KMS-11 (cell line): ENCODE measurements around the gene MRPL2.

Source experiments
- H2AFZ ChIP-seq: fragments of 200-600 bp; sonication (generic); 2 replicates; pipeline ENCODE4 v1.6.1; 2016; ENCODE audit warnings: antibody characterized with exemption, mixed run types, low read depth
- H3K27ac ChIP-seq: fragments of 200-600 bp; sonication (generic); 2 replicates; pipeline ENCODE4 v1.6.1; 2016; ENCODE audit warnings: mild to moderate bottlenecking, mixed run types
- H3K27me3 ChIP-seq: fragments of 200-600 bp; sonication (generic); 2 replicates; pipeline ENCODE4 v1.6.1; 2017; ENCODE audit warnings: mild to moderate bottlenecking, low read depth, mixed run types, moderate library complexity; ENCODE audit not compliant: insufficient read depth
- H3K36me3 ChIP-seq: fragments of 200-600 bp; sonication (generic); 2 replicates; pipeline ENCODE4 v1.6.1; 2017; ENCODE audit warnings: mild to moderate bottlenecking, mixed run types; ENCODE audit not compliant: insufficient read depth
- H3K4me1 ChIP-seq: fragments of 200-600 bp; sonication (generic); 2 replicates; pipeline ENCODE4 v1.6.1; 2016; ENCODE audit warnings: mild to moderate bottlenecking, low read depth, mixed run types; ENCODE audit not compliant: poor library complexity, severe bottlenecking
- H3K4me2 ChIP-seq: fragments of 200-600 bp; sonication (generic); 2 replicates; pipeline ENCODE4 v1.7.0; 2016; ENCODE audit warnings: mild to moderate bottlenecking, mixed run types
- H3K4me3 ChIP-seq: fragments of 200-600 bp; sonication (generic); IDR thresholded peaks from 2 replicates; pipeline ENCODE4 v1.6.1; 2017; ENCODE audit warnings: low read depth, low read length, mixed read lengths; ENCODE audit not compliant: insufficient read depth
- H3K79me2 ChIP-seq: fragments of 200-600 bp; sonication (generic); 2 replicates; pipeline ENCODE4 v1.6.1; 2016; ENCODE audit warnings: low read depth, mixed run types; ENCODE audit not compliant: insufficient read depth
- H3K9ac ChIP-seq: fragments of 200-600 bp; sonication (generic); 2 replicates; pipeline ENCODE4 v1.6.1; 2016; ENCODE audit warnings: mild to moderate bottlenecking, mixed run types
- H4K20me1 ChIP-seq: fragments of 200-600 bp; sonication (generic); 2 replicates; pipeline ENCODE4 v1.6.1; 2016; ENCODE audit warnings: mild to moderate bottlenecking, mixed run types; ENCODE audit not compliant: insufficient read depth
- TF ChIP-seq, protein P1 (sequence below): fragments of 200-600 bp; sonication (generic); conservative IDR thresholded peaks from 2 replicates; pipeline ENCODE4 v1.6.1; 2017; ENCODE audit warnings: low read depth, mild to moderate bottlenecking, antibody characterized with exemption, low read length, moderate library complexity, mixed read lengths

Gene MRPL2

DNA sequence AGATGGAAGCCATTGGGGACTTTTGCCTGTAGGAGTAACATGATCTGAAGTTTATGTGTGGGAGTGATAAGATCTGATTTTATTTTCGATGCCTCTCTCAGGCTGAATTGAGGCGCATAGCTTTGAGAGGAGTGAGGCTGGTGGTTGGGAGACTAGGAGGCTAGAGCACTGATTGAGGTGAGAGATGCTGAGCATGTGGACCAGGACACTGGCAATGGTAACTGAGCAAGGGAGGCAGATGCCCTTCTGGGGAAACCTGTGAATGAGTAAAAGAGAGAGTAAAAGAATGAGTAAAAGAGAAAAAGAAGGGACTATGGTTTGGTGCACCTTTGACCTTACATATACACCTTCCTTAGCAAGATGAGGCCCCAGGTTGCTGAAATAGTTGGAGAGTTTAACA, 34.8 kb downstream of the MRPL2 start:
- H3K79me2 ChIP-seq: peaks cover 29% of the 10 kb centered on the region
- no peaks in the 10 kb centered on the region for H3K27me3 ChIP-seq
- H2AFZ ChIP-seq: no peak overlapping the region
- H3K27ac ChIP-seq: no peak overlapping the region
- H3K36me3 ChIP-seq: 0 out of 2 replicates have a peak, but pooled peaks cover under 1% of the 10 kb centered on the region
- peaks cover 25% of the 10 kb centered on the region for H3K4me1 ChIP-seq
- no peak overlapping the region for H3K4me3 ChIP-seq
- TF ChIP-seq, protein P1, sequence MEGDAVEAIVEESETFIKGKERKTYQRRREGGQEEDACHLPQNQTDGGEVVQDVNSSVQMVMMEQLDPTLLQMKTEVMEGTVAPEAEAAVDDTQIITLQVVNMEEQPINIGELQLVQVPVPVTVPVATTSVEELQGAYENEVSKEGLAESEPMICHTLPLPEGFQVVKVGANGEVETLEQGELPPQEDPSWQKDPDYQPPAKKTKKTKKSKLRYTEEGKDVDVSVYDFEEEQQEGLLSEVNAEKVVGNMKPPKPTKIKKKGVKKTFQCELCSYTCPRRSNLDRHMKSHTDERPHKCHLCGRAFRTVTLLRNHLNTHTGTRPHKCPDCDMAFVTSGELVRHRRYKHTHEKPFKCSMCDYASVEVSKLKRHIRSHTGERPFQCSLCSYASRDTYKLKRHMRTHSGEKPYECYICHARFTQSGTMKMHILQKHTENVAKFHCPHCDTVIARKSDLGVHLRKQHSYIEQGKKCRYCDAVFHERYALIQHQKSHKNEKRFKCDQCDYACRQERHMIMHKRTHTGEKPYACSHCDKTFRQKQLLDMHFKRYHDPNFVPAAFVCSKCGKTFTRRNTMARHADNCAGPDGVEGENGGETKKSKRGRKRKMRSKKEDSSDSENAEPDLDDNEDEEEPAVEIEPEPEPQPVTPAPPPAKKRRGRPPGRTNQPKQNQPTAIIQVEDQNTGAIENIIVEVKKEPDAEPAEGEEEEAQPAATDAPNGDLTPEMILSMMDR: no peak
- H3K9ac ChIP-seq: no peak overlapping the region
- H3K4me2 ChIP-seq: no peak overlapping the region
- no peaks in the 10 kb centered on the region for H4K20me1 ChIP-seq

- no peaks in the 10 kb centered on the region for H3K27me3 ChIP-seq
- H3K4me3 ChIP-seq: no peak within 1 kb of the TSS
- peak within 1 kb of the TSS; percentile 87 for H2AFZ ChIP-seq
- peak within 1 kb of the TSS; percentile 65; the same call in 1 of the 2 replicates for H3K9ac ChIP-seq
- H3K4me1 ChIP-seq: peaks cover 37% of the 10 kb centered on the region
- H3K79me2 ChIP-seq: peaks cover 29% of the 10 kb centered on the region
- H3K36me3 ChIP-seq: no peaks in the 10 kb centered on the region
- peak within 1 kb of the TSS; percentile 98 for H3K4me2 ChIP-seq
- H3K27ac ChIP-seq: peak within 1 kb of the TSS; percentile 70
- TF ChIP-seq, protein P1: no peak
- H4K20me1 ChIP-seq: no peaks in the 10 kb centered on the region
Measured at GRCh38 chr6:43021270-43022047, 37.8 kb downstream of the MRPL2 start, which contains the start of gene RRP36. RRP36 (plus strand) TSS chr6:43021623; CDS start chr6:43021655, 32 bp downstream.

DNA sequence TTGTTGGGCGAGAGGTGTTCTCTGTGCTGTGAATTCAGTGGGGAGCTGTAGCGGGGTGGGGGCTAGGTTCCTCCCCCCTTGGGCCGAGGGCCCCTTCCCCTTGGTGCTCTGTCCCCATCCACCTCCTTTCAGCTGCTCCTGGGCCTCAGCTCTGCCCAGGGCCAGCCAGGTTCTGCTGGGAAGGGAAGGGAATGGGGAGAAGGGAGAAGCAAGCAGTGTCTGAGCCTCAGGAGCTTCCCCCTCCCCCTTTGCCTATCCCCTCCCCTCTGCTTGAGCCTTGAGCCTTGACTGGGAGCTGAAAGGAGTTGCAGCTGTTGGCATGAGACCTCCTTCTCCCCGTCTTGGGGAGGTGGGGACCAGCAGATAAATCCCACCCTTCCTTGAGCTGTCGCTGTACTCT, 38.4 kb downstream of the MRPL2 start:
- H3K27me3 ChIP-seq: no peaks in the 10 kb centered on the region
- TF ChIP-seq, protein P1: no peak
- H3K79me2 ChIP-seq: peaks cover 35% of the 10 kb centered on the region
- H3K9ac ChIP-seq: peak overlapping the region; percentile 65; the same call in 1 of the 2 replicates
- H3K4me2 ChIP-seq: peak overlapping the region; percentile 98
- peak overlapping the region; percentile 87; the same call in 1 of the 2 replicates for H2AFZ ChIP-seq
- H3K27ac ChIP-seq: peak overlapping the region; percentile 70
- no peak overlapping the region for H3K4me3 ChIP-seq
- no peaks in the 10 kb centered on the region for H4K20me1 ChIP-seq
- peaks cover 43% of the 10 kb centered on the region for H3K4me1 ChIP-seq
- no peaks in the 10 kb centered on the region for H3K36me3 ChIP-seq

GRCh38 chr6:43020052-43020705, 39.1 kb downstream of the MRPL2 start:
- Histone ChIP-seq H3K79me2 (peaks cover 39% of the 10 kb centered on the region), H3K9ac (no peak overlapping the region)

More at GRCh38 chr6:43020052-43020705, 39.1 kb downstream of the MRPL2 start:
- Histone ChIP-seq H3K4me1 (peaks cover 48% of the 10 kb centered on the region), H3K27ac (no peak overlapping the region), H3K27me3 (no peaks in the 10 kb centered on the region), H2AFZ (no peak overlapping the region), H3K4me3 (no peak overlapping the region), H4K20me1 (no peaks in the 10 kb centered on the region), H3K36me3 (no peaks in the 10 kb centered on the region), H3K4me2 (no peak overlapping the region; the same call in 1 of the 2 replicates)
- TF ChIP-seq, protein P1: no peak
